ENCODE results near the gene PDSS2.

PDSS2 gene

DNA sequence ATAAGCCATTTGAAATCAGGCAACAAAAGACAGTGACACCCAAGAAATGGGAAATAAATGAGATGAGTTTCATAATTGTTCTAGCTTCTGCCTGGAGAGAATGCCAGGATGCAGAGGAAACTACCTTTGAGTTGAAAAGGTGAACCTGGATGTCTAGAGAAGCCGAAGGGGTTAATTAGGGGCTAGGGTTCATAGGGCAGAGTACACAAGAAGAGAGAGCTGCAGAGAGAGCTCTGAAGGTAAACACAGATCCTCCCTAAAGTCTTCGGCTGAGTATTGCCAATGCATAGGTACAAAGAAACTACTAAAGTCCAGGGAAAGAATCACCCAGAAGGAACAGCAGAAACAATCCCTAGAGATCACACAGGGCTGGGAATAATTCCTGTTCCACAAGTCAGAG, 224.4 kb downstream of the PDSS2 start:
- no peak for TF ChIP-seq GATA2 (IDR thresholded peaks at IDR 0.05; ENCODE audit: low read depth, low read length)
- TF ChIP-seq GATA3 (IDR thresholded peaks at IDR 0.05; ENCODE audit: low read depth, low read length): no peak

DNA sequence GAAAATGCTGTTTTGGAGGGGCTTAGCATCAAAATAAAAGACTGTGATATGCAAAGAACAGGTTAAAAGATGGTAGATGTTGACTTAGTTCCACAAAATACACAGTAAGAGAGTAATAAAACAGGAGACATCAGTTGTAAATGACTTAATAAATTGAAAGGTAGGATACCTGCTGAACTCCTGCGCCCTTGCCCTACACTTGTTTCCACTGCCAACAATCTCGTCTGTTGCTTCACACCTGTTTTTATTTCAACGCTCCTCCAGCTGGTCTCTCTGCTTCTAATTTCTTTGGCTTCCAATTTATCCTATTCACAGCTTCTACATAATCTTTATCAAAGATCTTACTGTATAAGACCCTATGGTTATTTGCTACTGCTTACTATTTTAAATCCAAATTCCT, 228.1 kb downstream of the PDSS2 start:
- no peak for TF ChIP-seq GATA2 (IDR thresholded peaks at IDR 0.05; ENCODE audit: low read depth, low read length)
- TF ChIP-seq GATA3 (IDR thresholded peaks at IDR 0.05; ENCODE audit: low read depth, low read length): no peak

DNA sequence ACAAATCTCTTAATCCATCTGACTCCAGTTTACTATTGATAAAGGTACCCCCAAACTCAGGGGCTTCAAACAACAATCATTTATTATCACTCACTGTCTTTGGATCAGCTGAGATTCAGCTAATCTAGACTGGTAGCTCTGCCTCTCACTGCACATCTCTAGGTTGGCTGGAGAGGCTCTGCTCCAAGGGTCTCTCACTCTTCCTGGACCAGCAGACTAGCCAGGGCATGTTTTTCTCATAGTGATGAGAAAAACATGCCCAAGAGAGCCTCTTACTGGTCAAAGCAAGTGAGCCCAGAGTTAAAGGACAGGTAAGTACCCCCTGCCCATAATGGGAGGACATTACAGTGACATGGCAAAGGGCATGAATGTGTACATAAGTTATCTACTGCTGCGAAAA, 228.9 kb downstream of the PDSS2 start:
- no peak for TF ChIP-seq GATA2 (IDR thresholded peaks at IDR 0.05; ENCODE audit: low read depth, low read length)
- no peak for TF ChIP-seq GATA3 (IDR thresholded peaks at IDR 0.05; ENCODE audit: low read depth, low read length)

DNA sequence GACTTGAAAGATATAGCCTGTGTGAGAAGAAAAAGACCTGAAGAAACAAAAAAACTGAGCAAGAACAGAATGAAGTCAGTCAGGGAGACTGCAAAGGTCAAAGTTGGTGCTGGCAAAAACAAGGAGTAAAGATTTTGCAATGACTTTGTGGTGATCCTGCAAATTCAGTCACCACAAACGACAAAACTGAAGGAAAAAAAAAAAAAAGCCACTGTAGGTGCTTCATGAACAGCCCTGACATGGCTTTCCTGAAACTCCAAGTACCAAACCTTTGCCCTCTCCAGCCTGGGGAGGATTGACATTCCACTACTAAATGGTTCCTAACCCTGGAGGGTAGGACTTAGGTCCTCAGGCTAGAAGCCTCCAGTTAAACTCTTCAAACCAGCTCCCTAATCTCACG, 229.3 kb downstream of the PDSS2 start:
- TF ChIP-seq GATA3 (IDR thresholded peaks at IDR 0.05; ENCODE audit: low read depth, low read length) (no peak), GATA2 (IDR thresholded peaks at IDR 0.05; ENCODE audit: low read depth, low read length) (no peak)

DNA sequence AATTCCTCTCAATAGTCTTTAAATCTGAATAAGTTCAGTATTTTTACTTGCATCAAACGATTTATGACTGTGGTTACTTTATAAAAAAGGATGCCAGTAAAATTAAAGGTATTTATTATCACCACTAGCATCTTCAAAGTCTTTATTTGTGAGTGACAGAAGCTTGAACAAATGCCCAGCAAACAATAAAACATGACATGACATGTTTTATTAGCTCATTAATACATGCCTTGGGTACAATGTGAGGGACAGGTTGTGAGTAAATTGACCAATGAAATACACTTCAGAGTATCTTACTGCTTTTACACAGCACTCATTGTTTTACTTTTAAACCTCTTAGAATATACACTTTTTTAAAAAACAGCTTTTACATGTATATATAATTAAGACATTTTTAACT, 230.6 kb downstream of the PDSS2 start:
- TF ChIP-seq GATA2 (IDR thresholded peaks at IDR 0.05; ENCODE audit: low read depth, low read length): no peak
- TF ChIP-seq GATA3 (IDR thresholded peaks at IDR 0.05; ENCODE audit: low read depth, low read length): no peak

DNA sequence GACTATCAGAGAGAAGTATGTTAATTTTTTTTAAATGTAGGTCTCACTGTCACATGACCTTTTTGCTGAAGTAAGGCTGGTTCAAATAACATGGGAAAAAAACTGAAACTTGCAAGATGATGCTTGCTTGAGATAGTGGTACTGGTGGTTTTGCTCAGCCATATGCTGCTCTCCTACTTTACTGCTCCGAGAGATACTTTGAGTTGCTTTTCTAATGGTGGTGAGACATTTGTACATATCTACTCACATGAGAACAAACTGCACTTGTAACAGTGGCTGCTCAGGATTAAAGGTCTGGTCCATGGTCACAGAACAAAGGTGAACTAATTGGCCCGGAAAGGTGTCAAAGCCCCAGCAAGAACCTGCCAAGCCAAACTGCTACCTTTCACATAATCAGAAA, 237.8 kb downstream of the PDSS2 start:
- TF ChIP-seq GATA3 (IDR thresholded peaks at IDR 0.05; ENCODE audit: low read depth, low read length): no peak
- TF ChIP-seq GATA2 (IDR thresholded peaks at IDR 0.05; ENCODE audit: low read depth, low read length): no peak

DNA sequence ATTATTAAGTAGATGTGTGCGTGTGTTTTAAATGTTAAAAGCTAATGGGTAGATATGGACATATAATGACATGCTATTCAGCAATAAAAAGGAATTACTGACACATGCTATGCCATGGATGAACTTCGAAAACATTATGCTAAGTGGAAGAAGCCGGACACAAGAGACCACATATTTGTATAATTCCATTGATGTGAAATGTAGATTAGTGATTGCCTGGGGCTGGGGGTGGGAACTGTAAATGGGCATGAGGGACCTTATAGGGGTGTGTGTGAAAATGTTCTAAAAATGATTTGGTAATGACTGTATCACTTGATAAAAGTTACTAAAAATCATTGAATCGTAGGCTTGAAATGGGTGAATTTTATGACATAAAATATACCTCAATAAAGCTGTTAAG, 239.5 kb downstream of the PDSS2 start:
- TF ChIP-seq GATA3 (IDR thresholded peaks at IDR 0.05; ENCODE audit: low read depth, low read length): no peak

DNA sequence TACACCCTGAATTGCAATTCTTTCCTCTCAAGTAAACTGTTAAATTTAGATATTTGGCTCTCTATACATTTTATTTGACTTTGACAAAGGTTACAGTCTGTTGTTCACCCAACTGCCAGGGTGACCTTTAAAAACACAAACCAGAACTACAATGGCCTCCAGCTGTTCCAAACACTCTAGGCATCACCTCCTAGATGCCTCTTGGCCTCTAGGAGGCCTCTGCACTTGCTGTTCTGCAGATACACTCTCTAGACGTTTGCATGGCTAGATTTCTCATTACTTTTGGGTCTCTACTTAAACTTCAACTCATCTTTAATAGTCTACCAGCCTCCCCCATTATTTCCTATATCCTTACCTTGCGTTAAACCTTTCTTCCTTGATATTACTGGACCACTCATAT, 241.2 kb downstream of the PDSS2 start:
- TF ChIP-seq GATA3 (IDR thresholded peaks at IDR 0.05; ENCODE audit: low read depth, low read length): no peak
- no peak for TF ChIP-seq GATA2 (IDR thresholded peaks at IDR 0.05; ENCODE audit: low read depth, low read length)

DNA sequence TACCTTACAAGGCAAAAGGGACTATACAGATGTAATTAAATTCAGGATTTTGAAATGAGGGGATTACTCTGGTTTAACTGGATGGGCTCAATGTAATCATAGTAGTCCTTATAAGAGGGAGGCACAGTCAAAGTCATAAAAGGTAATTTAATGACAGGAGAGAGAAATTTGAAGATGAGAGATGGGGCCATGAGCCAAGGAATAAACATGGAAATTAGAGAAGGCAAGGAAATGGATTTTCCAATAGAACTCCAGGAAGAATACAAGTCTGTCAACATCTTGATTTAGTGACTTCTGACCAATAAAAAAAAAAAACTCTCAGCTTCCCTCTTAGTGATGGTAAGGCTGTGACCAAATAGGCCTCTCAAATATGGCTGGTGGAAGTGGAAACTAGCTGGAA, 242.1 kb downstream of the PDSS2 start:
- no peak for TF ChIP-seq GATA3 (IDR thresholded peaks at IDR 0.05; ENCODE audit: low read depth, low read length)
- TF ChIP-seq GATA2 (IDR thresholded peaks at IDR 0.05; ENCODE audit: low read depth, low read length): no peak

DNA sequence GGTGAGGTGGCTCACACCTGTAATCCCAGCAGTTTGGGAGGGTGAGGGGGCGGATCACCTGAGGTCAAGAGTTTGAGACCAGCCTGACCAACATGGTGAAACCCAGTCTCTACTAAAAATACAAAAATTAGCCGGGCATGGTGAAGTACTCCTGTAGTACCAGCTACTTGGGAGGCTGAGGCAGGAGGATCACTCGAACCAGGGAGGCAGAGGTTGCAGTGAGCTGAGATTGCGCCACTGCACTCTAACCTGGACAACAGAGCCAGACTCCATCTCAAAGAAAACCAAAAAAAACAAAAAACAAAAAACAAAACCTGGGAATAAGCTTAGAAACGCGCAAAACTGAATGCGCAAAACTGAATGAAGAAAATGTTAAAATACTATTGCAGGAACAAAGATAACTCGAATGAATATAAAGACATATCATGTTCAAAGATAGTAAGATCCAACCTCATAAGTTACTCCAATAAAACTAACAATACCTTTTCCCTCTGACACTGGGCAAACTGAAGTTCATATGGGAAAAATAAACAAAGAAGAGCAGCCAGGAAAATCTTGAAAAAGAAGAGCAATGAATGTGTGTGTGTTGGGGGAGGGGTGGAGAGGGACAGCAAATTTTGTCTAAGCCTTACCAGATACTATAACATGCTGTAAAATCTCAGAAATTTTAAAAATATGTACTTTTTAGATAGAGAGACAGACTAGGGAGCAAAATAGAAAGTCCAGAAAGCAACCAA, 243.0 kb downstream of the PDSS2 start:
- TF ChIP-seq GATA3 (IDR thresholded peaks at IDR 0.05; ENCODE audit: low read depth, low read length): no peak
- no peak for TF ChIP-seq GATA2 (IDR thresholded peaks at IDR 0.05; ENCODE audit: low read depth, low read length)

DNA sequence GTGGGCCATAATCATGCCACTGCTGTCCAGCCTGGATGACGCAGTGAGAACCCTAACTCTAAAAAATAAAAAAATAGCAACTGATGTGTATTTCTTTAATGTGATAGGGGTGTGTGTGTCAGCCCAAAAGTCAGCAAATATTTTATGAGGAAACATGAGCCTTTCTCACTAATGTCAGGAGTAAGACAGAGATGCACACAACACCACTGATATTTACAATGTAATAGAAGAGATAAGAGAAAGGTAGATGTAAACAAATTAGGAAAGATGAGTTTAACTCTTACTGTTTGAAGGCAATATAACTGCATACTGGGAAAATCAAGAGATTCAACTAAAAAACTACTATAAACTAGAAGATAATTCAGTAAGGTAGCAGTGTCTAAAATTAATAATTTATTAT, 244.0 kb downstream of the PDSS2 start:
- TF ChIP-seq GATA3 (IDR thresholded peaks at IDR 0.05; ENCODE audit: low read depth, low read length): no peak

DNA sequence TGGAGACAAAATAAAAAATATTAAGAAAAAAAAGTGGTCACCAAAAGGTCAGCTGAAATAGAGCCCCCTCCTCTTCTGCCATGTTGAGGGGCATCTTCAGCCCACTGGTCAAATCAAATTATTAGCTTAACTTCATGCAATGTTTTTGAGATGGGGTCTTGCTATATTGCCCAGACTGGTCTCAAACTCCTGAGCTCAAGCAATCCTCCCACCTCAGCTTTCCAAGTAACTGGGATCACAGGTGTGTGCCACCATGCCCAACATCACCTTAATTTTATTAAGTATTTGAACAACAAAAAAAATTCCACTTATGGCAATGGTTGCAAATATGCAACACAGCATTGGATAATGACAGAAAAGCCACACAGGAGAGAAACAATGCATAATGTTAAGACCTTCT, 244.7 kb downstream of the PDSS2 start:
- no peak for TF ChIP-seq GATA3 (IDR thresholded peaks at IDR 0.05; ENCODE audit: low read depth, low read length)

DNA sequence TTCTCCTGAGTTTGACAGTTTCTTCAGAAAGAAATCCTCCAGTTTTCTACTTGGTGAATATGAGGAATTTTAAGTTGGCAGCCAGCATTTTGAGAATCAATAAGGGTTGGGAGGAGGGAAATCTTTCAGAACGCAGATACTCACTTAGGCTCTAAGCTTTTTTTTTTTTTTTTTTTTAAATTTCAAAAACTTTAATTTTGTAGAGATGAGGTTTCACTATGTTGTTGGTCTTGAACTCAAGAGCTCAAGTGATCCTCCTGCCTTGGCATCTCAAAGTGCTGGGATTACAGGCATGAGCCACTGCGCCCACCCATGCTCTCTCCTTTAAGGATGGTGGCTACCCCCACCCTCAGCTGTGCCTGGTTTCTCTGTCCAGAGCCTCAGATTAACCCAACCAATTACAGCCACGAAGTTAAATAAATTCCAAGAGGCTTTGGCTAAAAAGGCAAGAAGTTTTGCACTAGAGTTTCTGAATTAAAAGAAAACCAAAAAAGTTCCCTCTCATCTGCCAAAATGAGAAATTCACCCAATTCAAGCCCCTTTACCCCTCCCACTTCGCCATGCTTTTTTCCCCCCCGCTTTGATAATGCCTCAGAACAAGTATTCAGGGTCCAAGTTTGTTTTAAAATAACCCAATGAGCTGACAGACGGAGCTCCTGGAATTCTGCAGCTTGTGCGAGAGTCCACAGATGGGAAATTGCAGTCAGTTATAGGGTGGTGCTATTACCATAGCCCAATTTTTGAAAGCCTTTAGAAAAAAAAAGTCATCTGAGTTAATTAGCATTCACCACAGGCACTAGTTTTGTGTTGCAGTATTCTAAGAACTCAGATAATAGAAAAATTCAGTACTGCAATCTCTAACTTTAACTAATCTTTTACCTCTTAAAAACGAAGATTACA, 249.7 kb downstream of the PDSS2 start:
- TF ChIP-seq GATA2 (IDR thresholded peaks at IDR 0.05; ENCODE audit: low read depth, low read length) (no peak), GATA3 (IDR thresholded peaks at IDR 0.05; ENCODE audit: low read depth, low read length) (no peak)

DNA sequence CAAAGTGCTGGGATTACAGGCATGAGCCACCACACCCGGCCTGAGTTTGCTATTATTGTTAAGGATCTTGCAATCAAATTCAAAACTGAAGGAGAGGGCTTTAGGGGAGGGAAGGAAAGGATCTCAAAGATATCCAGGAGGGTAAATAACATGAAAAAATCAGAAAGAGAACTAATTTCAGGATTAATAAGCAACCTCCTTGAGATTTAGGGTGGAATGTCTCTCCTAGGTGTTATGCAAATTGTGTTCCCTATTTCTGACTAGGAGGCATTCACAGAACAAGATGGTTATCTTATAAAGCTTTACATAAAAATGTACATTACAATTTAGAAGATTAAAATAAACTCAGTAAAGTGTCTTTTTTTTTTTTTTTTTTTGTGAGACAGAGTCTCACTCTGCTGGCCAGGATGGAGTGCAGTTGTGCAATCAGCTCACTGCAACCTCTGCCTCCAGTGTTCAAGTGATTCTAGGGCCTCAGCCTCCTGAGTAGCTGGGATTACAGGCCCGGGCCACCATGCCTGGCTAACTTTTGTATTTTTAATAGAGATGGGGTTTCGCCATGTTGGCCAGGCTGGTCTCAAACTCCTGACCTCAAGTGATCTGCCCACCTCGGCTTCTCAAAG, 252.0 kb downstream of the PDSS2 start:
- TF ChIP-seq GATA2 (IDR thresholded peaks at IDR 0.05; ENCODE audit: low read depth, low read length) (no peak), GATA3 (IDR thresholded peaks at IDR 0.05; ENCODE audit: low read depth, low read length) (no peak)
